ENCODE measurements around the gene SLC5A11. TPM values are rescaled to one million over a fixed set of nuclear protein-coding genes. Genes with fewer than 3 reads are reported as not detected.

Gene SLC5A11
- polyA plus RNA-seq, 1 donor (not counting 4 experiments of a cell fraction or from before 2014, with no cell fraction given) = 0.07 TPM

GRCh38 chr16:24887472-24887871 is 41.7 kb downstream of the SLC5A11 start:
- Histone ChIP-seq H3K36me3 (ENCODE audit: control insufficient read depth in 2 of 2, extremely low read depth in 1 of 2, insufficient read depth in 2 of 2, low read length in 2 of 2) (no peaks in the 10 kb centered on the region), H3K9ac (ENCODE audit: control insufficient read depth, extremely low read depth, insufficient read depth, low read length) (no peak overlapping the region), H3K9me3 (ENCODE audit: control insufficient read depth, low read depth, low read length) (no peaks in the 10 kb centered on the region), H3K9me1 (ENCODE audit: control insufficient read depth, extremely low read depth, insufficient read depth, low read length) (no peaks in the 10 kb centered on the region), H4K20me1 (ENCODE audit: control insufficient read depth, extremely low read depth, insufficient read depth, low read length) (no peaks in the 10 kb centered on the region), H3K27ac (ENCODE audit: control insufficient read depth, insufficient read depth, low read length) (no peak overlapping the region), H3K4me1 (ENCODE audit: control insufficient read depth, extremely low read depth, insufficient read depth, low read length) (no peaks in the 10 kb centered on the region), H3K27me3 (ENCODE audit: control insufficient read depth, extremely low read depth, insufficient read depth, low read length) (no peaks in the 10 kb centered on the region), H3K4me2 (ENCODE audit: control insufficient read depth, extremely low read depth, insufficient read depth, low read depth, low read length) (no peak overlapping the region), H3K79me2 (ENCODE audit: control insufficient read depth, insufficient read depth, low read length) (no peaks in the 10 kb centered on the region), H3K4me3 (ENCODE audit: control insufficient read depth in 2 of 3, extremely low read depth in 1 of 3, insufficient read depth in 2 of 3, low read depth in 1 of 3, low read length in 3 of 3) (no peak overlapping the region), H2AFZ (ENCODE audit: control insufficient read depth, low read length) (no peak overlapping the region)
- TF ChIP-seq EZH2 (IDR thresholded peaks at IDR 0.05; ENCODE audit: low read length) = no peak
- TF ChIP-seq CTCF (optimal IDR thresholded peaks at IDR 0.05 in 1 of 3, IDR thresholded peaks at IDR 0.05 in 1 of 3, conservative IDR thresholded peaks at IDR 0.05 in 1 of 3; ENCODE audit: extremely low read depth in 1 of 3, insufficient read depth in 2 of 3, low read length in 3 of 3) = no peak
- dilution Hi-C loops (cut with MboI; ENCODE audit: extremely low pct_ligation_motif_present, low sequenced_read_pairs) = no loop called here
- no peak for FAIRE-seq
- no peak for DNase-seq (ENCODE audit: low read depth, low spot score)

GRCh38 chr16:24890746-24891145 is 45.0 kb downstream of the SLC5A11 start:
- no peaks in the 10 kb centered on the region for H4K20me1 ChIP-seq (ENCODE audit: control insufficient read depth, extremely low read depth, insufficient read depth, low read length)
- no peaks in the 10 kb centered on the region for H3K4me1 ChIP-seq (ENCODE audit: control insufficient read depth, extremely low read depth, insufficient read depth, low read length)
- H3K27ac ChIP-seq (ENCODE audit: control insufficient read depth, insufficient read depth, low read length) = no peak overlapping the region
- no peak overlapping the region for H3K4me2 ChIP-seq (ENCODE audit: control insufficient read depth, extremely low read depth, insufficient read depth, low read depth, low read length)
- no peak overlapping the region for H2AFZ ChIP-seq (ENCODE audit: control insufficient read depth, low read length)
- no peak for TF ChIP-seq CTCF (optimal IDR thresholded peaks at IDR 0.05 in 1 of 3, IDR thresholded peaks at IDR 0.05 in 1 of 3, conservative IDR thresholded peaks at IDR 0.05 in 1 of 3; ENCODE audit: extremely low read depth in 1 of 3, insufficient read depth in 2 of 3, low read length in 3 of 3)
- no peak for TF ChIP-seq EZH2 (IDR thresholded peaks at IDR 0.05; ENCODE audit: low read length)
- no peaks in the 10 kb centered on the region for H3K36me3 ChIP-seq (ENCODE audit: control insufficient read depth in 2 of 2, extremely low read depth in 1 of 2, insufficient read depth in 2 of 2, low read length in 2 of 2)
- no peak overlapping the region for H3K9ac ChIP-seq (ENCODE audit: control insufficient read depth, extremely low read depth, insufficient read depth, low read length)
- H3K4me3 ChIP-seq (ENCODE audit: control insufficient read depth in 2 of 3, extremely low read depth in 1 of 3, insufficient read depth in 2 of 3, low read depth in 1 of 3, low read length in 3 of 3) = no peak overlapping the region
- FAIRE-seq (no peak), DNase-seq (ENCODE audit: low read depth, low spot score) (no peak)
- no peaks in the 10 kb centered on the region for H3K9me3 ChIP-seq (ENCODE audit: control insufficient read depth, low read depth, low read length)
- no peaks in the 10 kb centered on the region for H3K27me3 ChIP-seq (ENCODE audit: control insufficient read depth, extremely low read depth, insufficient read depth, low read length)
- dilution Hi-C loops (cut with MboI; ENCODE audit: extremely low pct_ligation_motif_present, low sequenced_read_pairs) = no loop called here
- H3K9me1 ChIP-seq (ENCODE audit: control insufficient read depth, extremely low read depth, insufficient read depth, low read length) = no peaks in the 10 kb centered on the region
- no peaks in the 10 kb centered on the region for H3K79me2 ChIP-seq (ENCODE audit: control insufficient read depth, insufficient read depth, low read length)

Data from keratinocyte (primary cell).